Lung (tissue), 12 donors: ENCODE measurements around the gene ZKSCAN7. TPM values are rescaled to one million over a fixed set of nuclear protein-coding genes. Genes with fewer than 3 reads are reported as not detected.
"Not testable (repeated sequence)": the region's sequence is repeated elsewhere in the genome, so short reads cannot be mapped to it uniquely, and the experiment has no call there.

Experiments
- ATAC-seq: fragments of 200-7000 bp; cut with Tn5 transposase; one replicate; pipeline ENCODE4 v1.9.1; 2020; ENCODE audit warnings: moderate number of reproducible peaks; ENCODE audit not compliant: insufficient read depth, low FRiP score
- DNase-seq, 3 donors: peaks; one replicate each; pipeline ENCODE4 v3.0.0-alpha.2; 2013 to 2017
- H3K27ac ChIP-seq, 2 donors: one replicate each; pipeline ENCODE4 v1.5.1; 2013; ENCODE audit warnings: mild to moderate bottlenecking in 2 of 2, moderate library complexity in 2 of 2, control low read depth in 1 of 2, inconsistent platforms in 1 of 2, low read depth in 1 of 2, low read length in 1 of 2
- H3K27me3 ChIP-seq, 3 donors: one replicate each; pipeline ENCODE4 v1.5.1; 2013; ENCODE audit warnings: low read length in 2 of 3; ENCODE audit not compliant: control insufficient read depth in 3 of 3, insufficient read depth in 3 of 3
- H3K36me3 ChIP-seq, 4 donors: one replicate each; pipeline ENCODE4 v1.5.1; 2013; ENCODE audit warnings: low read length in 4 of 4, mild to moderate bottlenecking in 1 of 4, moderate library complexity in 1 of 4; ENCODE audit not compliant: control insufficient read depth in 4 of 4, insufficient read depth in 4 of 4
- H3K4me1 ChIP-seq, 5 donors: one replicate each; pipeline ENCODE4 v1.5.1; 2013; ENCODE audit warnings: low read length in 5 of 5, mild to moderate bottlenecking in 2 of 5, moderate library complexity in 1 of 5; ENCODE audit not compliant: control insufficient read depth in 5 of 5, insufficient read depth in 5 of 5
- H3K4me3 ChIP-seq: one replicate; pipeline ENCODE4 v1.5.1; 2013; ENCODE audit warnings: mild to moderate bottlenecking, control low read depth, moderate library complexity
- H3K9ac ChIP-seq, 2 donors: one replicate each; pipeline ENCODE4 v1.5.1; 2013; ENCODE audit warnings: low read length in 2 of 2, control low read depth in 1 of 2; ENCODE audit not compliant: insufficient read depth in 1 of 2
- H3K9me3 ChIP-seq, 4 donors: one replicate each; pipeline ENCODE4 v1.5.1; 2013; ENCODE audit warnings: low read length in 3 of 4, mild to moderate bottlenecking in 1 of 4, moderate library complexity in 1 of 4; ENCODE audit not compliant: control insufficient read depth in 4 of 4, insufficient read depth in 3 of 4
- CTCF ChIP-seq: IDR thresholded peaks from 2 replicates; pipeline ENCODE4 v1.5.1; 2012; ENCODE audit warnings: mild to moderate bottlenecking; ENCODE audit errors: control extremely low read depth, extremely low read depth
- WGBS, 2 donors: extraction: QIAGEN DNeasy Blood & Tissue Kit; methylation state at CpG; one replicate each; pipeline ENCODE4 v1.1.7; 2013; 5-methylcytosine and 5-hydroxymethylcytosine counted together
- polyA plus RNA-seq, 2 donors: library from polyadenylated mRNA; stranded (reverse); fragments of 200-250 nt; gene quantifications; one replicate each; pipeline ENCODE4 v1.2.1, GENCODE V29; 2013
- total RNA-seq, 2 donors: library from RNA; depleted of rRNA in 1 of 2; stranded (reverse); fragments of >200 nt in 1 of 2; gene quantifications; one replicate each; pipeline ENCODE4 v1.2.1, GENCODE V29; 2014 to 2021
- donor health status: control.
- donor health status: control.
- donor health status: Bipolar disorder and iron deficiency.
- donor health status: healthy.
- donor health status: DM: yes; HTN: yes; CAD: no.

ZKSCAN7 gene
- total and polyA plus RNA-seq, 4 donors, result 1.7 to 12.2 (median 3.1) TPM

- peaks cover 0 to 12% (median 0%) of the 10 kb centered on the region in 3 donors for H3K27me3 ChIP-seq
- 84 to 90% methylated on average over 5 of the region's 5 CpGs for WGBS, 2 donors
- H3K9me3 ChIP-seq, result no peaks in the 10 kb centered on the region
- no peak for ATAC-seq
- H3K27ac ChIP-seq, result no peak overlapping the region
- no peak for DNase-seq
- no peak overlapping the region for H3K9ac ChIP-seq
- TF ChIP-seq CTCF, result no peak
- H3K36me3 ChIP-seq, result no peaks in the 10 kb centered on the region
- no peak overlapping the region for H3K4me3 ChIP-seq
- no peaks in the 10 kb centered on the region for H3K4me1 ChIP-seq
Measured at GRCh38 chr3:44525060-44525459, 29.9 kb upstream of the ZKSCAN7 start.

GRCh38 chr3:44529927-44530326 is 25.1 kb upstream of the ZKSCAN7 start:
- WGBS, 2 donors, result 38 to 54% methylated on average over 1 of the region's 1 CpG

GRCh38 chr3:44530911-44531310 is 24.1 kb upstream of the ZKSCAN7 start:
- no peak for TF ChIP-seq CTCF
- Histone ChIP-seq H3K4me3 (no peak overlapping the region), H3K27ac (no peak overlapping the region), H3K27me3 (peaks cover 0 to 5% (median 0%) of the 10 kb centered on the region in 3 donors), H3K36me3 (no peaks in the 10 kb centered on the region), H3K9me3 (no peaks in the 10 kb centered on the region), H3K9ac (no peak overlapping the region), H3K4me1 (no peaks in the 10 kb centered on the region)
- ATAC-seq (no peak), DNase-seq (no peak)
- WGBS, 2 donors, result 52 to 79% methylated on average over 2 of the region's 2 CpGs

More at GRCh38 chr3:44529927-44530326, 25.1 kb upstream of the ZKSCAN7 start:
- no peak overlapping the region for H3K4me3 ChIP-seq
- no peaks in the 10 kb centered on the region for H3K36me3 ChIP-seq
- TF ChIP-seq CTCF, result no peak
- no peak overlapping the region for H3K27ac ChIP-seq
- peaks cover 0 to 8% (median 0%) of the 10 kb centered on the region in 3 donors for H3K27me3 ChIP-seq
- H3K9ac ChIP-seq, result no peak overlapping the region
- ATAC-seq (no peak), DNase-seq (no peak)
- H3K9me3 ChIP-seq, result no peaks in the 10 kb centered on the region
- H3K4me1 ChIP-seq, result no peaks in the 10 kb centered on the region

- not testable (repeated sequence) for H3K27ac ChIP-seq, H3K27me3 ChIP-seq, H3K4me3 ChIP-seq, ATAC-seq, H3K9me3 ChIP-seq, H3K4me1 ChIP-seq, H3K9ac ChIP-seq, H3K36me3 ChIP-seq
- DNase-seq, result peak in 1 of 3 donors; percentile 5
- WGBS, 2 donors, result 27 to 33% methylated on average over 4 of the region's 4 CpGs
Measured at GRCh38 chr3:44534659-44535058, 20.3 kb upstream of the ZKSCAN7 start.
